Gastroesophageal sphincter (tissue), 4 donors: ENCODE measurements around the gene CDYL. TPM values are rescaled to one million over a fixed set of nuclear protein-coding genes. Genes with fewer than 3 reads are reported as not detected.

Experiments
- ATAC-seq: fragments of 150-250 bp; one replicate; pipeline ENCODE4 v1.9.1; 2016; ENCODE audit warnings: mild to moderate bottlenecking, moderate library complexity
- H3K27ac ChIP-seq, 4 donors: fragments of 200-600 bp; sonication (generic) in 3 of 4; 1 replicate in 3 of 4; 2 replicates in 1 of 4; pipeline ENCODE4 v1.5.1; 2016 to 2019
- H3K27me3 ChIP-seq: fragments of 200-600 bp; sonication (generic); one replicate; pipeline ENCODE4 v1.5.1; 2019
- H3K36me3 ChIP-seq, 2 donors: fragments of 200-600 bp; sonication (generic); one replicate each; pipeline ENCODE4 v1.5.1; 2019; ENCODE audit warnings: control low read depth in 1 of 2
- H3K4me1 ChIP-seq, 3 donors: fragments of 200-600 bp; sonication (generic); 1 replicate in 2 of 3; 2 replicates in 1 of 3; pipeline ENCODE4 v1.5.1; 2016 to 2019; ENCODE audit warnings: control low read depth in 2 of 3
- H3K4me3 ChIP-seq, 2 donors: fragments of 200-600 bp; sonication (generic); one replicate each; pipeline ENCODE4 v1.5.1; 2019; ENCODE audit warnings: mild to moderate bottlenecking in 1 of 2, moderate library complexity in 1 of 2
- H3K9me3 ChIP-seq, 3 donors: fragments of 200-600 bp; sonication (generic); one replicate each; pipeline ENCODE4 v1.5.1; 2017 to 2019; ENCODE audit warnings: control low read depth in 2 of 3
- EP300 ChIP-seq: sonication (generic); formaldehyde crosslinking; IDR thresholded peaks from one replicate; pipeline ENCODE4 v1.6.1; 2017; ENCODE audit warnings: antibody characterized with exemption, mild to moderate bottlenecking
- POLR2A ChIP-seq, 2 donors: fragments of 450-650 bp; IDR thresholded peaks; one replicate each; pipeline ENCODE4 v1.6.1; 2017; ENCODE audit warnings: antibody characterized with exemption in 2 of 2, mild to moderate bottlenecking in 2 of 2, moderate library complexity in 1 of 2
- POLR2AphosphoS5 ChIP-seq: sonication (generic); formaldehyde crosslinking; IDR thresholded peaks from one replicate; pipeline ENCODE4 v1.6.1; 2017; ENCODE audit warnings: antibody characterized with exemption
- WGBS, 2 donors: methylation state at CpG; one replicate each; pipeline ENCODE4 v1.1.5; 2018; ENCODE audit warnings: low coverage in 1 of 2; 5-methylcytosine and 5-hydroxymethylcytosine counted together
- total RNA-seq, 4 donors: library from RNA; depleted of rRNA; stranded (reverse); fragments of >200 nt; gene quantifications; one replicate each; pipeline ENCODE4 v1.1.0, GENCODE V29; 2016
- TF ChIP-seq, protein P1 (sequence below), 4 experiments: fragments of 200-600 bp in 2 of 4; fragments of 450-650 bp in 2 of 4; sonication (generic) in 1 of 4; IDR thresholded peaks; one replicate each; pipeline ENCODE4 v1.5.1; 2017 to 2019; ENCODE audit warnings: antibody characterized with exemption in 4 of 4, mild to moderate bottlenecking in 2 of 4, moderate library complexity in 2 of 4

The CDYL gene
- total RNA-seq, 4 donors from 2014 or later = 32.0 to 68.3 (median 54.0) TPM

DNA sequence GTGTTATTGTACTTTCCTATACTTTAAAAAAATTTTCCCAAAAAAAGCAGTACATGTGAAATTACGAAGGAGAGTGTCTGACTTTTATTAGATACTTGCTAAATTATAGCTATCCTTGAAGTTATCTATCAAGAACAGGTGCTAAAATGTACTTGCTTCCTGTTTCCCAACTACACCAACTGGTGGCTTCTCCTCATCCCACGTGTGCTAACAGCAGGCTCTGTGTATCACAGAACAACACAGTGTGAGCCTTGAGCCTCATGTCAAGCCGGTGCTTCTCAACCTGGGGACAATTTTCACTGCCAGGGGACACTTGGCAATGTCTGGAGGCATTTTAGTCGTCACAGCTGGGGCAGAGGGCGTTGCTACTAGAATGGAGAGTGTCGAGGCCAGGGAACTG, 36.2 kb upstream of the CDYL start:
- Histone ChIP-seq H3K27ac (no peak overlapping the region), H3K9me3 (no peaks in the 10 kb centered on the region), H3K36me3 (no peaks in the 10 kb centered on the region), H3K27me3 (no peaks in the 10 kb centered on the region), H3K4me3 (no peak overlapping the region), H3K4me1 (no peaks in the 10 kb centered on the region)
- WGBS, 2 donors = 51 to 80% methylated on average over 2 to 5 of the region's 6 CpGs
- no peak for ATAC-seq
- TF ChIP-seq POLR2AphosphoS5 (no peak), EP300 (no peak), POLR2A (IDR thresholded peaks at IDR 0.05) (no peak)
- TF ChIP-seq, protein P1, sequence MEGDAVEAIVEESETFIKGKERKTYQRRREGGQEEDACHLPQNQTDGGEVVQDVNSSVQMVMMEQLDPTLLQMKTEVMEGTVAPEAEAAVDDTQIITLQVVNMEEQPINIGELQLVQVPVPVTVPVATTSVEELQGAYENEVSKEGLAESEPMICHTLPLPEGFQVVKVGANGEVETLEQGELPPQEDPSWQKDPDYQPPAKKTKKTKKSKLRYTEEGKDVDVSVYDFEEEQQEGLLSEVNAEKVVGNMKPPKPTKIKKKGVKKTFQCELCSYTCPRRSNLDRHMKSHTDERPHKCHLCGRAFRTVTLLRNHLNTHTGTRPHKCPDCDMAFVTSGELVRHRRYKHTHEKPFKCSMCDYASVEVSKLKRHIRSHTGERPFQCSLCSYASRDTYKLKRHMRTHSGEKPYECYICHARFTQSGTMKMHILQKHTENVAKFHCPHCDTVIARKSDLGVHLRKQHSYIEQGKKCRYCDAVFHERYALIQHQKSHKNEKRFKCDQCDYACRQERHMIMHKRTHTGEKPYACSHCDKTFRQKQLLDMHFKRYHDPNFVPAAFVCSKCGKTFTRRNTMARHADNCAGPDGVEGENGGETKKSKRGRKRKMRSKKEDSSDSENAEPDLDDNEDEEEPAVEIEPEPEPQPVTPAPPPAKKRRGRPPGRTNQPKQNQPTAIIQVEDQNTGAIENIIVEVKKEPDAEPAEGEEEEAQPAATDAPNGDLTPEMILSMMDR (IDR thresholded peaks at IDR 0.05) = no peak

DNA sequence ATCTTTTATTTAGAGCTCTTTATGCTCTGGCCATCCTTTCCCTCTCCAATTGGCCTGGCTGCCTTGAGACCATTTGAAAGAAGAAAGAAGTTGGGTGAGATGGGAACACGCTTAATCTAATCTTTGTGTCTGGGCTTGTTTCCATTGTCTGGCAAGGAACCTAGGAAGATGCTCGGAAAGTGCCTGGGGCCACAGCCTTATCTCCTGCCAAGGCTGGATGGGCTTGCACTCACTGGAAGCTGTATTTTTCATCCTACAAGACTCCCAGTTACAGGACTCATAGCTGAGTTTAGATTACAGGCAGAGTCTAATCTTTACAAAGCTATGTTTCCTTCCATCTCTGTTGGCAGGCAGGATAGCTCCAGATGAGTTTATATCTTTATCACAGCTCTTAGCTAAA, 33.1 kb upstream of the CDYL start:
- ATAC-seq = no peak
- 36 to 58% methylated on average over 2 of the region's 2 CpGs for WGBS, 2 donors
- TF ChIP-seq POLR2AphosphoS5 (no peak), EP300 (no peak), POLR2A (IDR thresholded peaks at IDR 0.05) (no peak)
- TF ChIP-seq, protein P1 (IDR thresholded peaks at IDR 0.05) = no peak
- Histone ChIP-seq H3K9me3 (no peaks in the 10 kb centered on the region), H3K36me3 (no peaks in the 10 kb centered on the region), H3K4me3 (no peak overlapping the region), H3K27me3 (no peaks in the 10 kb centered on the region), H3K27ac (no peak overlapping the region), H3K4me1 (no peaks in the 10 kb centered on the region)

DNA sequence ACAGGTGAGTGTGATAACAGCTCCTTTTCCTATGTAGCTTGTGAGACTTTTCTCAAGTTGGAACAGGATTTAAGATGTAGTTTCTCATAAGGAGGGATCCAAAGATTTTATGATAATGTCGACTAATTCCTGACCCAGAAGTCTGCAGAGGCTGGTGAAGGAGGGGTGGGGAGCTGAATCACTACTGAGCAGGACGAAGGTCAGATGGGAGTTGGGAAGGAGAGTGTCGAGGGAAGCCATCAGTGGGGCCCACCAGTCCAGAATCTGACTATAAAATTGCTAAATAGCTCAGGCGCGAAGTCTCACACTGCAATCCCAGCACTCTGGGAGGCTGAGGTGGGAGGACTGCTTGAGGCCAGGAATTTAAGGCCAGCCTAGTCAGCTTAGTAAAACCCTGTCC, 32.3 kb upstream of the CDYL start:
- Histone ChIP-seq H3K4me1 (no peaks in the 10 kb centered on the region), H3K4me3 (no peak overlapping the region)

DNA sequence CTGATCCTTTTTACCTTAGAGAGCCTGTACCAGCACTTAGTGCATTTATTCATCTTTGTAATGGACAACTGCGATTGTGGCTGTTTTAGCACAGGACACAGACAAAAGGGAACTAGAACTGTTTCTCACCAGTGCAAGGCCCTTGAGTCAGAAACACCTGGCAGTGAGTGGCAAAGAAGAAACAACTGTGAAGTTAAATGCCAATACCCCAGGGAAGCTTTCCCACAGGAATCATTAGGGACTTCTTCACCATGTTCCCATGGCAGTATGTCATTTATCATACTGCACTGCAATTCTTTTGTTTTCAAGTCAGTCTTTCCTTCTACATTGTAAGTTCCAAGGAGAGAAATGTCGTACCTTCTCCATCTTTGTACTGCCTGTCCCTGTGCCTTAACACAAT, 28.6 kb upstream of the CDYL start:
- TF ChIP-seq EP300 (no peak), POLR2A (IDR thresholded peaks at IDR 0.05) (no peak), POLR2AphosphoS5 (no peak)
- TF ChIP-seq, protein P1 (IDR thresholded peaks at IDR 0.05) = no peak
- Histone ChIP-seq H3K36me3 (no peaks in the 10 kb centered on the region), H3K4me3 (no peak overlapping the region), H3K9me3 (no peaks in the 10 kb centered on the region), H3K27me3 (no peaks in the 10 kb centered on the region), H3K27ac (no peak overlapping the region), H3K4me1 (no peaks in the 10 kb centered on the region)
- ATAC-seq = no peak
- WGBS, 2 donors = 96 to 100% methylated on average over 2 of the region's 2 CpGs

More for the DNA sequence above, 32.3 kb upstream of the CDYL start:
- no peak for ATAC-seq
- TF ChIP-seq, protein P1 (IDR thresholded peaks at IDR 0.05) = no peak
- TF ChIP-seq EP300 (no peak), POLR2A (IDR thresholded peaks at IDR 0.05) (no peak), POLR2AphosphoS5 (no peak)
- Histone ChIP-seq H3K9me3 (no peaks in the 10 kb centered on the region), H3K27me3 (no peaks in the 10 kb centered on the region), H3K27ac (no peak overlapping the region), H3K36me3 (no peaks in the 10 kb centered on the region)
- WGBS, 2 donors = 77% methylated on average over 5 of the region's 5 CpGs

DNA sequence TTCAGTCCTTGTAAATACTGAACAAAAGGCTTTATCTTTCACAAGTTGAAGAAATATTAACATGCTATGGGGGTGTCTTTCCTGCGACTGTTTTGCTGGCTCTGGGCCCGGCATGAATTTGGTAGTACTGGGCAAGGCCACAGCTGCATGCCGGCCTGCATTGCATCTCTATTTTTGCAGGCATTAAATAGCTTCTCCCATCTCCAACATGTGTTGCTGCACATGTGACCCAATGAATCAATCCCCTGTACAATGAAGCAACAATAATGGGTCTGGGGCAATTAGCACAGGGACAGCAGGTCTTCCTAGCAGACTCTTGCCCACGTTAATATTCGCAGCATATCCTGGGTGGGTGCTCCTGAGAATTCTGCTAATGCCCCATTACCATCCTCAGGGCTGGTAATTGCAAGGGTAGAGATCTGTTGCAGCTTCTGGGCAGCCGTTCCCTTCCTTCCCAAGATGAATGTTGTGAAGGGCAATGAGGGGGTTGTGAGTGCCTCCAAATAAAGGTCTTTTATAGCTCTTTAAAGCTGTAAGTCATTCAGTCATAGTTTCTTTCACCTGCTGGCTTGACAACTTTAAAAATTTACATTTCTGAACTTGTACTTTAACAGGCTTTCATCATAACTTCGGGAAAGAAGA, 24.3 kb upstream of the CDYL start:
- H3K9me3 ChIP-seq = no peaks in the 10 kb centered on the region
- H3K4me3 ChIP-seq = no peak overlapping the region
- ATAC-seq = no peak
- H3K27me3 ChIP-seq = no peaks in the 10 kb centered on the region
- no peak for TF ChIP-seq POLR2A (IDR thresholded peaks at IDR 0.05)
- TF ChIP-seq POLR2AphosphoS5 = no peak
- TF ChIP-seq, protein P1 (IDR thresholded peaks at IDR 0.05) = no peak
- no peak for TF ChIP-seq EP300
- no peaks in the 10 kb centered on the region for H3K4me1 ChIP-seq
- H3K36me3 ChIP-seq = no peaks in the 10 kb centered on the region
- 59 to 69% methylated on average over 3 to 7 of the region's 7 CpGs for whole genome bisulfite sequencing, 2 donors
- no peak overlapping the region for H3K27ac ChIP-seq
